SH-SY5Y (cell line): Measurements from ENCODE around the gene GMDS.

Source experiments
- GATA2 ChIP-seq: IDR thresholded peaks from 2 replicates; pipeline ENCODE4 v1.6.1; 2011; ENCODE audit warnings: mild to moderate bottlenecking, low read depth, low read length
- GATA3 ChIP-seq: IDR thresholded peaks from 2 replicates; pipeline ENCODE4 v1.6.1; 2011; ENCODE audit warnings: low read depth, mild to moderate bottlenecking, low read length, moderate library complexity

DNA sequence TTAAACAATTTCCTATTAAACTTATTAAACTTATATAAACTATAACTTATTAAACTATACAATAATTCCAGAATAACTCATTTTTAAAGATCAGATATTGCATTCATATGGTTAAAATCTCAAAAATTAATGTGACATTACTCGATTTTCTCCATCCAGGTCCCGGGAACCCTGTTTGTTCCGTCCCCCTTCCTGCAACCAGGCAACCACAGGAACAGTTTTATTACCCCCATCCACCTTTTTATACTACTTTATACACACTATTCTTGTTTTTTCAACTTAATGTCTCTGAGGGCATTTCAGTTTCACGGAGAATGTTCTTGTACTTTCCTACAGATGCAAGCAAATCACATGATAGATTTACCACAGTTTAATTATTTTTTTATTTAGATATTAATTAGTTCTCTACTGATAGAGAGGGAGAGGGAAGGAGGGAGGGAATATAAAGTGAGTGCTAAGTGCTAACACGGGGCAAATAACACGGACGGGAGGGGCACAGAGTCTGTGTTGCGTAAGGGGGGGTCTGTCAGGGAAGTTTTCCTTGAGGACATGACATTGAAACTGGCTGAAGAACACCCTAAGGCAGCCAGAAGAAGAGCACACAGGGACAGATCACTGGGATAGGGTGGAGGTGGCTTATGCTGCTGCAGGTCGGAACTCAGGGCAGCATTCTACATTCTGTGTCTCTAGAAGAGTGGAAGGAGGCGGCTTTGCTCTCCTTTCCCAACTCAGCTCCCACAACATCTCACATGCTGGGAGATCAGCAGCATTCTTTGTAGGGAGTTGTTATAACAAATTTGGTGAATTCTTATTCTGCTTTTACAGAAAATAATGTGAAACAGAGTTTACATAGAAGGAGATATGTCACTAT, 410.5 kb downstream of the GMDS start:
- no peak for TF ChIP-seq GATA3
- TF ChIP-seq GATA2, result no peak
